HK-2 (cell line): ENCODE measurements around the gene FADS6.

Experiments used
- DNase-seq: peaks from one replicate; pipeline ENCODE4 v3.0.0-alpha.2; 2018; ENCODE audit not compliant: unreplicated experiment

Gene FADS6, protein sequence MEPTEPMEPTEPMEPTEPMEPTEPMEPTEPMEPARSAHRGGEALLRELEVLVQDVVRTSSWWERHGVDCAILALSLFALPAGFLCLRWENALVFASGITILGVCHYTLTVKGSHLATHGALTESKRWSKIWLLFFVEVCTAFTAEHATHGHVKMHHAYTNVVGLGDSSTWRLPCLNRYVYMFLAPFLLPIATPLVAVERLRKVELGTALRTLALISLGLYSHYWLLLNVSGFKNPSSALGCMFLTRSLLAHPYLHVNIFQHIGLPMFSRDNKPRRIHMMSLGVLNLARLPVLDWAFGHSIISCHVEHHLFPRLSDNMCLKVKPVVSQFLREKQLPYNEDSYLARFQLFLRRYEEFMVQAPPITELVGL

DNA sequence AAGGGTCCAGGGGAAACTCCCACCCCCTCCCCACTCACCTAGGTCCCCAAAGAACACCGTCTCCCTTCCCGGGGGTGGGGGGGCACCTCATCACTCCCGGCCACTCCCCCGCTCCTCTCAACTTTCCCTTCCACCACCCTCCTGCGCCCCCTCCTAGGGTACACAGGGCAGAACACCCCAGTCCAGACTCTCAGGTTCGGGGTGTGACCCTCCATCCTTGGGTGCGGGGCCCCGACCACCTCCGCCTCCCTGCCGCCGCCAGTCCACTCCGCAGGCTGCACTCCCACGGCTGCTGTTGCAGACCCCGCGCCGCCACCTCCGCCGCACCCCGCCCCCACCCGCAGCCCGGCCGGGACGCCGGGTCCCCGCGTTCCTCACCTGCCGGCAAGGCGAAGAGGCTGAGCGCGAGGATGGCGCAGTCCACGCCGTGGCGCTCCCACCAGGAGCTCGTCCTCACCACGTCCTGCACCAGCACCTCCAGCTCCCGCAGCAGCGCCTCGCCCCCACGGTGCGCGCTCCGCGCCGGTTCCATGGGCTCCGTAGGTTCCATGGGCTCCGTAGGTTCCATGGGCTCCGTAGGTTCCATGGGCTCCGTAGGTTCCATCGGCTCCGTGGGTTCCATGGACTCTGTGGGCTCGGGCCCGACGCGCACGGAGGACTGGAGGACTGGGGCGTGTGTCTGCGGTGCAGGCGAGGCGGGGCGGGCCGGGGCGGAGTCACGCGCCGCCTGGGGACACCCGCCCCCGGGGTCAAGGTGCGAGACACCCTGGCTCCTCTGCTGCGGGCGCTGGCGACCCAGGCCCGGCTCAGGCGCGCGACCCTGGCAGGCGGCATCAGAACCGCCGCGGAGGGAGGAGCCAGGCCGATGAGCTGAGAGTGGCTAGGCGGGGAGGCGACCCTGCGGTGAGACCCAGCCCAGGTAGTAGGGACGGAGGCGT, at the start of gene FADS6:
FADS6 (minus strand) TSS at position 660 of the 938 bp plus-strand sequence; CDS start at position 622, 38 bp downstream.
- DNase-seq = no peak

- DNase-seq = no peak
Measured at GRCh38 chr17:74941128-74941725, 47.8 kb upstream of the FADS6 start.

- DNase-seq = no peak
Measured at GRCh38 chr17:74939534-74939933, 46.1 kb upstream of the FADS6 start.

- DNase-seq = no peak
Measured at GRCh38 chr17:74938194-74938950, 44.9 kb upstream of the FADS6 start.

- no peak for DNase-seq
Measured at GRCh38 chr17:74937064-74938051, 43.9 kb upstream of the FADS6 start.

GRCh38 chr17:74936470-74936799, 43.0 kb upstream of the FADS6 start:
- DNase-seq = no peak

GRCh38 chr17:74935585-74936469, 42.4 kb upstream of the FADS6 start, which contains the start of gene OTOP3:
TSS of gene OTOP3 (plus strand) at chr17:74935898. CDS start at chr17:74935922, 24 bp downstream.
- DNase-seq = no peak

DNA sequence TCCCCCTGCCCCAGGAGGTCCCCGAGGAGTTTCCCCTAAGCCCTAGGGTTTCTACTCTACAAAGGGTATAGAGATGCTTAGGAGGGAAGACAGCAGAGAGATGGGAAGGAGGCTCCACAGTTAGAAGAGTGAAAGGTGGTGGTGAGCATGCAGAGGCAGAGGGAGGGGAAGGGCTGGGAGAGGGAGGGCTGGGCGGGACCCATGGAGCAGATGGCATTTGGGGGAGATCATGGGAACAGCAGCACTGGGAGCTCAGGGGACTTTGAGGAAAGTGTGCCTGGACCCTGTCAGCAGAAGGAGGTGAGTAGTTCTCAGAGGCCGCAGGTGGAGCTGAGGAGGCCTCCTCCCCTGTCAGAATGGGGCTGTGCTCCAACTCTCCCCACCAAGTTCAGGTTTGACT, 41.6 kb upstream of the FADS6 start:
- no peak for DNase-seq

DNA sequence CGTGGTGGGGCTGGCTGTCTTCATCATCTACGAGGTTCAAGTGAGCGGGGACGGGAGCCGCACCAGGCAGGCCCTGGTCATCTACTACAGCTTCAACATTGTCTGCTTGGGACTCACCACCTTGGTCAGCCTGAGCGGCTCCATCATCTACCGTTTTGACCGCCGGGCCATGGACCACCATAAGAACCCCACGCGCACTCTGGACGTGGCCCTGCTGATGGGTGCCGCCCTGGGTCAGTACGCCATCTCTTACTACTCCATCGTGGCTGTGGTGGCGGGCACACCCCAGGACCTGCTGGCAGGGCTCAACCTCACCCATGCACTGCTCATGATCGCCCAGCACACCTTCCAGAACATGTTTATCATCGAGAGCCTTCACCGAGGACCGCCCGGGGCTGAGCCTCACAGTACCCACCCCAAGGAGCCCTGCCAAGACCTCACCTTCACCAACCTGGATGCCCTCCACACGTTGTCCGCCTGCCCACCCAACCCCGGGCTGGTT, 37.2 kb upstream of the FADS6 start:
- DNase-seq = no peak

GRCh38 chr17:74928786-74929185, 35.4 kb upstream of the FADS6 start:
- no peak for DNase-seq

DNA sequence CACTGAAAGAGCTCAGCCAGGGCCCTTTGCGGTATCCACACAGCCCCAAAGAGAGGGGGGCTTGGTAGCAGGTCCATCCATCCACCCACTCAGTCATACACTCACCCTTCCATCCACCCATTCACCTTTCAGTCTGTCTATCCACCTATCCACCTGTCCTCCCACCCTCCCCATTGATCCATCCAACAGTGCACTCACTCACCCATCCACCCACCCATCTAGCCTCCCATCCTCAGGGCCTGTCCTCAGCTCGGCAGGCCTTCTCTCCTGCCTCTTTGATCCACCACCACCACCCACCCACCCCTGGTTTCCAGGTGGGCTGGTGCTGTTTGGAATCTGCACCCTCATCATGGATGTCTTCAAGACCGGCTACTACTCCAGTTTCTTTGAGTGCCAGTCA, 31.8 kb upstream of the FADS6 start:
- DNase-seq = no peak

GRCh38 chr17:74924250-74924948, 31.0 kb upstream of the FADS6 start, which contains the start of gene OTOP2:
TSS of gene OTOP2 (plus strand) at chr17:74924273. CDS start at chr17:74924633, 360 bp downstream.
- no peak for DNase-seq

GRCh38 chr17:74923538-74924249, 30.3 kb upstream of the FADS6 start:
- peak; percentile 74 for DNase-seq

- no peak for DNase-seq
Measured at GRCh38 chr17:74922694-74923537, 29.5 kb upstream of the FADS6 start, which contains the start of gene USH1G. TSS of gene USH1G (minus strand) at chr17:74923255. CDS start at chr17:74923073, 182 bp downstream.

- no peak for DNase-seq
Measured at GRCh38 chr17:74922172-74922571, 28.7 kb upstream of the FADS6 start.

DNA sequence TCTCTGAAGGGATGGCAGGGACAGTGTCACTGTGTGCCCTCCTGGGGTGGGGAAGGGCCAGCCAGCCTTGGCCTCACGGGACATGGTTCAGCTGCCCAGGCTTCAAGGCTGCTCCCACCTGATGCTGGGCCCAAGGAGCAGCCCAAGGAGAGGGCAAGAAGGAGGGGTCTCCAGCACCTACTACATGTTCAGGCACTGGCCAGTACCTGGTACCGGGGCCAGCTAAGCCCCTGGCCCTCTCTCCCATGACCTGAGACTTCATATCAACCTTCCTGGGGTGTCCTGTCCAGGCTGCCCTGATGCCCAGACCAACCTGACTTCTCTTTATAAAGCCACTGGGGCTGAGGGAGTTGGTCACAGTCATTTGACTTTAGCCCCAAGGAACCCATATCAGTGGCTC, 28.3 kb upstream of the FADS6 start:
- DNase-seq = no peak
